GM20000 (cell line): ENCODE measurements around the gene PAFAH2.
"Not testable (repeated sequence)": the region's sequence is repeated elsewhere in the genome, so short reads cannot be mapped to it uniquely, and the experiment has no call there.

ENCODE experiments used
- DNase-seq: peaks from one replicate; pipeline ENCODE4 v3.0.0; 2012; ENCODE audit warnings: low spot score
- CTCF ChIP-seq: IDR thresholded peaks from 2 replicates; pipeline ENCODE4 v1.5.1; 2012; ENCODE audit warnings: mild to moderate bottlenecking, control low read depth; ENCODE audit errors: extremely low read depth, missing control alignments

Gene PAFAH2

GRCh38 chr1:25955553-25955952 is 42.3 kb downstream of the PAFAH2 start:
- TF ChIP-seq CTCF: no peak
- no peak for DNase-seq

DNA sequence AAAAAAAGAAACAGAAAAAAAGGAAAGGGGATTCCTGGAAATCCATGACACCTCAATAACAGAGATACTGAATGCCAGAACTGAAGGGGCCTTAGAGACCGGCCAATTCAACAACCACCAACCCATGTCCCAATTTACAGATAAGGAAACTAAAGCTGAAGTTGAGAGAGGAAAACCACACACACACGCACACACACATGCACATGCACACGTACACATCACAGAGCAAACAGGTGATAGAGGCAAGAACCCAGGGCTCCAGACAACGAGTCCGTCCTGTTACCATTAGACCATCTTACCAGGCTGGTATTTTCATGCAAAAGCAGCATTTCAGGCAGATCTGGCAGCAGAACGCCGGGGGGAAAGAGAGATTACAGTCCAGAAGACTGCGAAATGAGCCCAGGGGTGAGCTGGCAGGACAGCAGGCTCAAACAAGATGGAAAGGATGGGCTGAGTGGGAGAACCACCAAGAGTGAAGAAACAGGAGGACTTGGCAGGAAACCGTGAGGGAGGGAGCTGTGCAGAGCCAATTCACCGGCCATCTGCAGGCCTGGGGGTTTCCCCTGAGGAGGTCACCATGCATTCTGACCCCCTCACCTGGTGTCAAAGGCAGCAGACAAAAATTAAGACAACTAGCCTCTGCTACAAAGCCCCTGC is 43.5 kb downstream of the PAFAH2 start:
- TF ChIP-seq CTCF: no peak
- no peak for DNase-seq

DNA sequence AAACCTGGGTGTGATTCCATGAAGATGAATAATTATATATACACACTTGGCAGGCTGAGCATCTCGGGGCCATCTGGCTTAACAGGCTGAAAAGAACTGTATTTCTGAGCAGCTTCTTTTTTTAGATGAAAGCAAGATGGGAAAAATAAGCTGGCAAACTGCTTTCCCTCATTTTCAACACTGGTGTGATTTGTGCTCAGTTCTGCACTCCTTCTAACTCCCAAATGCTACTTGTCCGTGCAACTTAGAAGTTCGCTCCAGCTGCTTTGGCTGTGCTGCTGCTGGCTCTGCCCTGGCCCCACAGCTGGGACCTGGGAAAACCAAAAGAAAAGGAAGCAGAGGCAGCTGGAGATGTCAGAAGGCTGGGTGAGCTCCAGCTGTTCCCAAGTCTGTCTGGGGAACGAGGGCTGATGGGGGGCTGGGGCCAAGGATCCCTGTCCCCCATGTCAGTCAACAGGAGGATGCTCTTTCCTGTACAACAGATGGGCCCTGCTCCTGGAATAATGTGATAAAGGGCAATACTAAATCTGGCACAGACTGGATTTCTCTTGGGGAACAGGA is 44.9 kb downstream of the PAFAH2 start:
- TF ChIP-seq CTCF: no peak
- DNase-seq: no peak

DNA sequence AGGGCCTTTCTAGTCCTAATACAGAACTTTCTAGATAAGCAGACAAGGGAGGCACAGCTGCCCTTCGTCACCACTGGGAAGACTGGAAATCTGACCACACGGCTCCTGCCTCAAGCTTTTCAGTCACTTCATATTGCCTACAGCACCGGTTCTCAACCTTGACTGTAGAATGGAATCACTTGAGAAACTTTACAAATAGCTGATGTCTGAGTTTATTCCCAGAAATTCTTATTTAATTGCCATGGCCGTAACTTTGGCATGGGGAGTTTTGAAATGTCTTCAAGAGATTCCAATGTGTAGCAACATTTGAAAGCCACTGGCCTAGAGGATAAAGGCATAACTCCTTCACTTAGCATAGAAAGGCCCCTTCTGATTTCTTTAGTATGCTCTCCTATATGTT is 49.2 kb downstream of the PAFAH2 start:
- TF ChIP-seq CTCF: no peak
- DNase-seq: no peak

GRCh38 chr1:25947027-25947426 is 50.8 kb downstream of the PAFAH2 start:
- TF ChIP-seq CTCF: no peak
- no peak for DNase-seq

GRCh38 chr1:25945761-25946160 is 52.1 kb downstream of the PAFAH2 start:
- no peak for TF ChIP-seq CTCF
- DNase-seq: no peak

DNA sequence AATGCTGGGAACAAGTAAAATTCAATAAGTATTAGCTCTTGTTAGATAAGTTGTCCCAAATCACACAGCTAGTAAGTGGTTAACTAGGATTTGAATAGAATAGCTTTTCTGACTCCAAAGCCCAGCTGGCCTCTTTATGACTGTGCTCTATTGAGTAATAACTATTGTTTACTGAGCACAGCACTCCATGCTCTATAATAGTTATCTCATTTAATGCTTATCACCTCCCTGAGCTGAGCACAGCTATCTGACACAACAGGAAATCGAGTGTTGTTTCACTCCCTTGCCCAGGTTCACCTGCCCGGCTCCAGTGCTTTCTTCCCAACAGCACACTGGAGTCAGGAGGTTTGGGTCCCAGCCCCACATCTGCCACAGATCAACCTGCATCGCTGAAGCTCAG is 52.9 kb downstream of the PAFAH2 start:
- no peak for DNase-seq

DNA sequence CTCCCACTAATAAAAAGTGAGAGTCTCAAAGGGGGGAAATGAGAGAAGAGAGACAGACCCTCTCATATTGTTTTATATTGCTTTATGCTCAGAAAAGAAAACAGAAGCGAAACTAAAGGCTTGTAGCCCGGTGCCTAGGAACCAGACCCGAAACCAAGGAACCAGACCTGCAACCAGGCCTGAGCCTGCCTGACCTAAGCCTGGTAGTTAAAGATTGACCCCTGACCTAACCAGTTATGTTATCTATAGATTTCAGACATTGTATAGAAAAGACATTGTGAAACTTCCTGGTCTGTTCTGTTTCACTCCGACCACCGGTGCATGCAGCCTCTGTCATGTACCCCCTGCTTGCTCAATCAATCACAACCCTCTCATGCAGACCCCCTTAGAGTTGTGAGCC is 54.4 kb downstream of the PAFAH2 start:
- not testable (repeated sequence) for DNase-seq

More for the DNA sequence above, 52.9 kb downstream of the PAFAH2 start:
- TF ChIP-seq CTCF: no peak
